Hepatocyte (in vitro differentiated cells): Measurements from ENCODE around the gene SLC25A10.

ENCODE experiments used
- EZH2phosphoT487 ChIP-seq: fragments of 200-600 bp; sonication (generic); IDR thresholded peaks from one replicate; pipeline ENCODE4 v1.6.1; 2018; ENCODE audit warnings: antibody characterized with exemption, mild to moderate bottlenecking, low read depth, moderate library complexity; ENCODE audit not compliant: unreplicated experiment, severe bottlenecking
- TF ChIP-seq, protein P1 (sequence below): fragments of 200-600 bp; sonication (generic); IDR thresholded peaks from 2 replicates; pipeline ENCODE4 v1.5.1; 2016; ENCODE audit warnings: antibody characterized with exemption, mild to moderate bottlenecking; ENCODE audit not compliant: poor library complexity

DNA sequence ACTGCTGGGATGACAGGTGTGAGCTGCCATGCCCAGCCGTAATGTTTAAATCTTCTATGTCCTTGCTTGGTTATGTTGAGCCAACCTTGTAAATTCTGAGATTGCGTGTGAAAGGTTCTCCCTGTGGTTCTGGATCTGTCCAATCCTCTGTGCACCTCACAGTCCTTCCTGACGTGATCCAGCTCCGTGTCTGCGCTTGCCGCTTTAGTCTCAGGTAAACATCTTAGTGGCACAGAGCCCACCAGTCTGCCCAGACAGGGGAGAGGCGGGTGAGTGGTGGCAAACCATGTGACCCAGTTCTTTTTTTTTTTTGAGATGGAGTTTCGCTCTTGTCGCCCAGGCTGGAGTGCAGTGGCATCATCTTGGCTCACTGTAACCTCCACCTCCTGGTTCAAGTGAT is 13.9 kb downstream of the SLC25A10 start:
- TF ChIP-seq, protein P1, sequence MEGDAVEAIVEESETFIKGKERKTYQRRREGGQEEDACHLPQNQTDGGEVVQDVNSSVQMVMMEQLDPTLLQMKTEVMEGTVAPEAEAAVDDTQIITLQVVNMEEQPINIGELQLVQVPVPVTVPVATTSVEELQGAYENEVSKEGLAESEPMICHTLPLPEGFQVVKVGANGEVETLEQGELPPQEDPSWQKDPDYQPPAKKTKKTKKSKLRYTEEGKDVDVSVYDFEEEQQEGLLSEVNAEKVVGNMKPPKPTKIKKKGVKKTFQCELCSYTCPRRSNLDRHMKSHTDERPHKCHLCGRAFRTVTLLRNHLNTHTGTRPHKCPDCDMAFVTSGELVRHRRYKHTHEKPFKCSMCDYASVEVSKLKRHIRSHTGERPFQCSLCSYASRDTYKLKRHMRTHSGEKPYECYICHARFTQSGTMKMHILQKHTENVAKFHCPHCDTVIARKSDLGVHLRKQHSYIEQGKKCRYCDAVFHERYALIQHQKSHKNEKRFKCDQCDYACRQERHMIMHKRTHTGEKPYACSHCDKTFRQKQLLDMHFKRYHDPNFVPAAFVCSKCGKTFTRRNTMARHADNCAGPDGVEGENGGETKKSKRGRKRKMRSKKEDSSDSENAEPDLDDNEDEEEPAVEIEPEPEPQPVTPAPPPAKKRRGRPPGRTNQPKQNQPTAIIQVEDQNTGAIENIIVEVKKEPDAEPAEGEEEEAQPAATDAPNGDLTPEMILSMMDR = no peak
- no peak for TF ChIP-seq EZH2phosphoT487
